Bronchial epithelial cell (primary cell): Measurements from ENCODE around the gene NISCH. TPM values are rescaled to one million over a fixed set of nuclear protein-coding genes. Genes with fewer than 3 reads are reported as not detected.

Experiments
- DNase-seq: peaks from one replicate; pipeline ENCODE4 v3.0.0-alpha.2; 2010; ENCODE audit warnings: low read depth
- FAIRE-seq: peaks from 2 replicates; lab custom pipeline; 2011; peaks lifted over from hg19 to GRCh38; lab: Jason Lieb, UNC
- H3K27me3 ChIP-seq: 2 replicates; pipeline ENCODE4 v1.5.1; 2011; ENCODE audit warnings: low read length; ENCODE audit not compliant: control insufficient read depth, insufficient read depth
- H3K36me3 ChIP-seq: 2 replicates; pipeline ENCODE4 v1.5.1; 2011; ENCODE audit warnings: low read length; ENCODE audit not compliant: control insufficient read depth, insufficient read depth
- H3K4me3 ChIP-seq: 2 replicates; pipeline ENCODE4 v1.5.1; 2011; ENCODE audit warnings: mild to moderate bottlenecking, low read depth, low read length, control low read depth
- CTCF ChIP-seq: IDR thresholded peaks from 2 replicates; pipeline ENCODE4 v1.5.1; 2011; ENCODE audit warnings: mild to moderate bottlenecking, moderate library complexity, low read length, control low read depth, inconsistent platforms; ENCODE audit not compliant: insufficient read depth, severe bottlenecking
- total RNA-seq: library from RNA; depleted of rRNA; stranded (reverse); fragments of >200 nt; gene quantifications from 2 replicates; pipeline ENCODE4 v1.2.1, GENCODE V29; 2014

NISCH gene
- total RNA-seq, 1 donor from 2014 or later: 30.5 TPM

DNA sequence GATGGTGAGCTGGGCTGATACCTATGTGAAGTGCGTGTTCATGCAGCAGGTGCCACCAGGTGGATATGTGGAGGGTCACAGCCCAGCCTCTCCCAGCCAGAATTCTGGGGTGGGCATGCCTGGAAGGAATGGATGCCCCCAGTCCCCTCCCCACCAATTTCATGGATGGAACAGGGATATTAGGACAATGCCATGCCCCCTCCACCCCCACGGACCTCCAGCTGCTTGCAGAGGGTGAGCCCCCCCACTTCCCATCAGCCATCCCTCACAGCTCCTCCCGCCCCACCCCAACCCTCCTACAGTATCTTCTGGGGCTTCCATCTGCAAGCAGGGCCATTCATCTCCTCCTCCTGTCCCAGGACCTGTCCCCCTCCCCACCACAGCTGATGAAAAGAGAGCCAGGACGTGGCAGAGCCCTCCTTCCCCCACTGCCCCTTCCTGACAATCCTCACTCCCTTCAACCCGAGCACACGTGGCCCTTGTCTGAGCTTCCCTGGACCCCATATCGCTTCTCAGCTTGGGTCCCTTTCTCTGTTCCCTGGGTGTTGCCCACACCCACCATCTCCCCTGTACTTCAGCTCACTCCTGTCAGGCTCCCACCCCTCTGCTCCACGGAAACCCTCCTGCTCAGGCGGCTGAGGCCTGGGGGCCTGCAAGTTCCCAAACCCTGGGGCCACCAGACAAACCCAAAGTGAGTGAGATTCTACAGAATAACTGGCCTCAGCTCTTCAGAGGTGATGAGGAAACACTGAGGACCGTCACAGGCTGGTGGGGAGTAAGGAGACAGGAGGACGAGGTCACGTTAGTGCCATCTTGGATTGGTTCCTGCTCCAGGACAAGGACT is 7.7 kb upstream of the NISCH start:
- FAIRE-seq: no peak

DNA sequence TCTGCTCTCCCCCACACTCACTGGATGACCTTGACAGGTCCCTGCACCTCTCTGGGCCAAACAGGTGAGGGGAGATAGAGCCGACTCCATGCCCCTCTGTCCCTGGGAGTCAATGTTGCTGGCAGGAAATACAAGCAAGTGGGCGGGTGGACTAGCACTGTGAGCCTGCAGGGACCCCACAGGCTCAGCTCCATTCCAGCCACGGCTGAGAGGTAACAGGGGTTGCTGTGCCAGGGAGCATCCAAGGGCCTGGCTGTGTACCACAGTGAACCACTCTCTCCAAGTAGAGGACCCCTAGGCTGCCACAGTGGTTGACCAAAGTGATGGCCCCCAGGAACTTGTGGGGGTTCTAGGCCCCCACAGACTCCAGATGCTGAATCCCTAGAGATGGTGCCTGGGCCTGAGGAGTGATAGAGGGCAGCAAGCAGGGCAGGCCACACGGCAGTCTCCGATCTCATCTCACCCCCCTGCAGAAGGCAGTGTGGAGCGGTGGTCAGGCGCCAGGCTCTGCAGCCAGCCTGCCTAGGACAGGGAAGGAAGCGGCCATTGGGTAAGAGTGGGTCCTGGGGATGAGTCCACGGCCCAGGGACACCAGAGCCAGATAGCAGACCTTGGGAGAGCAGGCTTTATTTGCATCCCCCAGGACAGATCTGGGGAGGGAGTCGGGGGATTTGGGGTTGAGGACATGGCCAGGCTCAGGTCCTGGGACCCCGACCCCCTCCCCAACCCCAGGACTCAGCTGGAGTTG is 4.7 kb upstream of the NISCH start:
- TF ChIP-seq CTCF: no peak
- Histone ChIP-seq H3K27me3 (no peaks in the 10 kb centered on the region), H3K4me3 (no peak overlapping the region), H3K36me3 (no peaks in the 10 kb centered on the region)
- DNase-seq: no peak
- FAIRE-seq: no peak

More for the DNA sequence above, 7.7 kb upstream of the NISCH start:
- Histone ChIP-seq H3K27me3 (no peaks in the 10 kb centered on the region), H3K36me3 (no peaks in the 10 kb centered on the region), H3K4me3 (no peak overlapping the region)
- no peak for TF ChIP-seq CTCF
- DNase-seq: no peak

- DNase-seq: no peak
- H3K36me3 ChIP-seq: no peaks in the 10 kb centered on the region
- no peak for FAIRE-seq
- TF ChIP-seq CTCF: no peak
- no peak overlapping the region for H3K4me3 ChIP-seq
- H3K27me3 ChIP-seq: no peaks in the 10 kb centered on the region
Measured at GRCh38 chr3:52451237-52452083, 3.9 kb upstream of the NISCH start.

GRCh38 chr3:52452126-52452525 is 3.3 kb upstream of the NISCH start:
- no peaks in the 10 kb centered on the region for H3K27me3 ChIP-seq
- no peak overlapping the region for H3K4me3 ChIP-seq
- no peak for TF ChIP-seq CTCF
- H3K36me3 ChIP-seq: no peaks in the 10 kb centered on the region
- no peak for FAIRE-seq
- no peak for DNase-seq

GRCh38 chr3:52452570-52453221 is 2.7 kb upstream of the NISCH start:
- Histone ChIP-seq H3K4me3 (no peak overlapping the region), H3K36me3 (no peaks in the 10 kb centered on the region), H3K27me3 (no peaks in the 10 kb centered on the region)
- no peak for FAIRE-seq
- DNase-seq: no peak
- no peak for TF ChIP-seq CTCF
